Measurements from ENCODE around the gene DMRTA2. TPM values are rescaled to one million over a fixed set of nuclear protein-coding genes. Genes with fewer than 3 reads are reported as not detected.

Gene DMRTA2
- total RNA-seq, 1 donor from 2014 or later, result not detected

- Histone ChIP-seq H3K4me1 (peaks cover 30% of the 10 kb centered on the region), H3K4me2 (peak overlapping the region; percentile 82), H3K4me3 (peak overlapping the region; percentile 49), H3K79me2 (ENCODE audit: low read depth) (no peaks in the 10 kb centered on the region), H3K36me3 (no peaks in the 10 kb centered on the region), H3K9me3 (ENCODE audit: low read depth) (no peaks in the 10 kb centered on the region), H3K27ac (no peak overlapping the region), H4K20me1 (ENCODE audit: low read depth) (peaks cover 91% of the 10 kb centered on the region), H3K27me3 (peaks cover 100% of the 10 kb centered on the region), H3K9ac (no peak overlapping the region), H3F3A (ENCODE audit: low read depth) (peaks cover 46% of the 10 kb centered on the region), H2AFZ (replicated peaks) (no peak overlapping the region)
- peaks cover 2% of the 10 kb centered on the region for H3K9me3 Mint-ChIP-seq
- H3K4me3 Mint-ChIP-seq, result peak overlapping the region; percentile 89
- DNase-seq (ENCODE audit: low spot score), result peak; percentile 29
- TF ChIP-seq EZH2 (IDR thresholded peaks at IDR 0.05), result no peak
- TF ChIP-seq, protein P1, sequence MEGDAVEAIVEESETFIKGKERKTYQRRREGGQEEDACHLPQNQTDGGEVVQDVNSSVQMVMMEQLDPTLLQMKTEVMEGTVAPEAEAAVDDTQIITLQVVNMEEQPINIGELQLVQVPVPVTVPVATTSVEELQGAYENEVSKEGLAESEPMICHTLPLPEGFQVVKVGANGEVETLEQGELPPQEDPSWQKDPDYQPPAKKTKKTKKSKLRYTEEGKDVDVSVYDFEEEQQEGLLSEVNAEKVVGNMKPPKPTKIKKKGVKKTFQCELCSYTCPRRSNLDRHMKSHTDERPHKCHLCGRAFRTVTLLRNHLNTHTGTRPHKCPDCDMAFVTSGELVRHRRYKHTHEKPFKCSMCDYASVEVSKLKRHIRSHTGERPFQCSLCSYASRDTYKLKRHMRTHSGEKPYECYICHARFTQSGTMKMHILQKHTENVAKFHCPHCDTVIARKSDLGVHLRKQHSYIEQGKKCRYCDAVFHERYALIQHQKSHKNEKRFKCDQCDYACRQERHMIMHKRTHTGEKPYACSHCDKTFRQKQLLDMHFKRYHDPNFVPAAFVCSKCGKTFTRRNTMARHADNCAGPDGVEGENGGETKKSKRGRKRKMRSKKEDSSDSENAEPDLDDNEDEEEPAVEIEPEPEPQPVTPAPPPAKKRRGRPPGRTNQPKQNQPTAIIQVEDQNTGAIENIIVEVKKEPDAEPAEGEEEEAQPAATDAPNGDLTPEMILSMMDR (IDR thresholded peaks at IDR 0.05), result no peak
- no peak for TF ChIP-seq EZH2phosphoT487 (IDR thresholded peaks at IDR 0.05)
- H3K4me1 Mint-ChIP-seq, result peaks cover 43% of the 10 kb centered on the region
- peaks cover 92% of the 10 kb centered on the region for H3K27me3 Mint-ChIP-seq (ENCODE audit: insufficient read depth, low read depth)
- no peak overlapping the region for H3K27ac Mint-ChIP-seq
- H3K36me3 Mint-ChIP-seq, result peaks cover 2% of the 10 kb centered on the region
Measured at GRCh38 chr1:50424045-50424883, 1.0 kb upstream of the DMRTA2 start.

GRCh38 chr1:50423670-50424000, 392 bp upstream of the DMRTA2 start:
- Histone ChIP-seq H2AFZ (replicated peaks) (no peak overlapping the region), H3K36me3 (no peaks in the 10 kb centered on the region), H3K9me3 (ENCODE audit: low read depth) (no peaks in the 10 kb centered on the region), H4K20me1 (ENCODE audit: low read depth) (peaks cover 85% of the 10 kb centered on the region), H3K4me1 (peaks cover 30% of the 10 kb centered on the region), H3K4me2 (peak overlapping the region; percentile 82), H3K4me3 (peak overlapping the region; percentile 49), H3K9ac (no peak overlapping the region), H3F3A (ENCODE audit: low read depth) (peaks cover 49% of the 10 kb centered on the region), H3K27ac (no peak overlapping the region), H3K79me2 (ENCODE audit: low read depth) (no peaks in the 10 kb centered on the region), H3K27me3 (peaks cover 100% of the 10 kb centered on the region)
- Mint-ChIP-seq H3K27ac (no peak overlapping the region), H3K9me3 (peaks cover 2% of the 10 kb centered on the region), H3K4me3 (peak overlapping the region; percentile 89), H3K36me3 (peaks cover 2% of the 10 kb centered on the region), H3K27me3 (ENCODE audit: insufficient read depth, low read depth) (peaks cover 86% of the 10 kb centered on the region), H3K4me1 (peaks cover 43% of the 10 kb centered on the region)
- TF ChIP-seq EZH2phosphoT487 (IDR thresholded peaks at IDR 0.05), result no peak
- TF ChIP-seq, protein P1 (IDR thresholded peaks at IDR 0.05), result no peak
- TF ChIP-seq EZH2 (IDR thresholded peaks at IDR 0.05), result no peak
- no peak for DNase-seq (ENCODE audit: low spot score)

DNA sequence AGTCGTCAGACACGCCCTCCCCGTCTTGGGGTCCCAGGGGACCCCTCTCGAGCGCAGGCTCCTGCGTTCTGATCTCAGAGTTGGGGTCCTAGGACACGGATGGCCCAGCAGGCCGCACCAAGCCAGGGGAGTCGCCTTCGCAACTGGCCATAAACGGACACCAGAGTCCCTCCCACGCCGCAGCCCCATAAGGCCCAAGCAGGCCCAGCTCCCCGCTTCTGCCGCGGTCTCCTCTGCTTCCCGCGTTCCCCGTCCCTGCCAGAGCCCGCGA, 633 bp downstream of the DMRTA2 start:
- Histone ChIP-seq H3K4me1 (peaks cover 29% of the 10 kb centered on the region), H3F3A (ENCODE audit: low read depth) (peaks cover 43% of the 10 kb centered on the region), H3K27me3 (peaks cover 100% of the 10 kb centered on the region), H4K20me1 (ENCODE audit: low read depth) (peaks cover 86% of the 10 kb centered on the region), H2AFZ (replicated peaks) (peak overlapping the region; percentile 38), H3K4me2 (peak overlapping the region; percentile 82), H3K79me2 (ENCODE audit: low read depth) (no peaks in the 10 kb centered on the region), H3K9me3 (ENCODE audit: low read depth) (no peaks in the 10 kb centered on the region), H3K36me3 (no peaks in the 10 kb centered on the region), H3K9ac (no peak overlapping the region), H3K4me3 (peak overlapping the region; percentile 49), H3K27ac (no peak overlapping the region)
- H3K27ac Mint-ChIP-seq, result no peak overlapping the region
- DNase-seq (ENCODE audit: low spot score), result no peak
- H3K9me3 Mint-ChIP-seq, result peaks cover 2% of the 10 kb centered on the region
- peaks cover 86% of the 10 kb centered on the region for H3K27me3 Mint-ChIP-seq (ENCODE audit: insufficient read depth, low read depth)
- H3K36me3 Mint-ChIP-seq, result peaks cover 2% of the 10 kb centered on the region
- peaks cover 41% of the 10 kb centered on the region for H3K4me1 Mint-ChIP-seq
- peak overlapping the region; percentile 89 for H3K4me3 Mint-ChIP-seq
- TF ChIP-seq, protein P1 (IDR thresholded peaks at IDR 0.05), result no peak
- TF ChIP-seq EZH2 (IDR thresholded peaks at IDR 0.05), result no peak
- TF ChIP-seq EZH2phosphoT487 (IDR thresholded peaks at IDR 0.05), result no peak

Data from neural progenitor cell (in vitro differentiated cells).